GM12873 (cell line): ENCODE data around the gene EPB41.

Experiments
- CTCF ChIP-seq: IDR thresholded peaks from 2 replicates; pipeline ENCODE4 v1.5.1; 2012; ENCODE audit warnings: low read depth, mild to moderate bottlenecking, moderate library complexity, low read length, control low read depth; ENCODE audit not compliant: insufficient read depth; ENCODE audit errors: missing control alignments

Gene EPB41

GRCh38 chr1:29125788-29126187, 211.4 kb downstream of the EPB41 start:
- TF ChIP-seq CTCF = no peak

GRCh38 chr1:29126198-29126597, 211.8 kb downstream of the EPB41 start:
- no peak for TF ChIP-seq CTCF

- no peak for TF ChIP-seq CTCF
Observed at GRCh38 chr1:29128739-29129138, 214.4 kb downstream of the EPB41 start.

- TF ChIP-seq CTCF = no peak
Observed at GRCh38 chr1:29129916-29130315, 215.5 kb downstream of the EPB41 start.

- TF ChIP-seq CTCF = no peak
Observed at GRCh38 chr1:29133861-29134694, 219.7 kb downstream of the EPB41 start.

- TF ChIP-seq CTCF = no peak
Observed at GRCh38 chr1:29134695-29135028, 220.3 kb downstream of the EPB41 start.

GRCh38 chr1:29136391-29136915, 222.1 kb downstream of the EPB41 start:
- TF ChIP-seq CTCF = no peak
